HL-60 (cell line): Measurements from ENCODE around the gene P2RY13.

Experiments used
- DNase-seq, 2 experiments: peaks; one replicate each; pipeline ENCODE4 v3.0.0-alpha.2; 2010 to 2020; ENCODE audit warnings: low read depth in 1 of 2, low spot score in 1 of 2
- H3K27ac ChIP-seq: fragments of 250-450 bp; sonication (Bioruptor Pico); replicated peaks from 2 replicates; pipeline ENCODE4 v1.5.1; 2020; ENCODE audit warnings: mild to moderate bottlenecking, moderate library complexity
- H3K27me3 ChIP-seq: fragments of 250-450 bp; sonication (Bioruptor Pico); 2 replicates; pipeline ENCODE4 v1.5.1; 2021; ENCODE audit warnings: mild to moderate bottlenecking, moderate library complexity; ENCODE audit not compliant: insufficient read depth, poor library complexity, severe bottlenecking
- H3K4me3 ChIP-seq: replicated peaks from 2 replicates; pipeline ENCODE4 v1.5.1; 2011; ENCODE audit warnings: mild to moderate bottlenecking, control low read depth, low read length; ENCODE audit not compliant: insufficient read depth
- GABPA ChIP-seq: IDR thresholded peaks from 2 replicates; pipeline ENCODE4 v1.6.1; 2012; ENCODE audit warnings: low read depth
- POLR2AphosphoS5 ChIP-seq: IDR thresholded peaks from 2 replicates; pipeline ENCODE4 v1.6.1; 2012; ENCODE audit warnings: low read depth
- SPI1 ChIP-seq: IDR thresholded peaks from 2 replicates; pipeline ENCODE4 v1.6.1; 2012; ENCODE audit warnings: low read depth, mild to moderate bottlenecking, borderline replicate concordance
- TF ChIP-seq, protein P1 (sequence below): IDR thresholded peaks from one replicate; pipeline ENCODE4 v1.5.1; 2011; ENCODE audit warnings: low read length, control low read depth, inconsistent platforms; ENCODE audit not compliant: insufficient read depth
- TF ChIP-seq, protein P2 (sequence below): IDR thresholded peaks from 2 replicates; pipeline ENCODE4 v1.6.1; 2012; ENCODE audit warnings: low read depth; ENCODE audit not compliant: insufficient replicate concordance

P2RY13 gene

DNA sequence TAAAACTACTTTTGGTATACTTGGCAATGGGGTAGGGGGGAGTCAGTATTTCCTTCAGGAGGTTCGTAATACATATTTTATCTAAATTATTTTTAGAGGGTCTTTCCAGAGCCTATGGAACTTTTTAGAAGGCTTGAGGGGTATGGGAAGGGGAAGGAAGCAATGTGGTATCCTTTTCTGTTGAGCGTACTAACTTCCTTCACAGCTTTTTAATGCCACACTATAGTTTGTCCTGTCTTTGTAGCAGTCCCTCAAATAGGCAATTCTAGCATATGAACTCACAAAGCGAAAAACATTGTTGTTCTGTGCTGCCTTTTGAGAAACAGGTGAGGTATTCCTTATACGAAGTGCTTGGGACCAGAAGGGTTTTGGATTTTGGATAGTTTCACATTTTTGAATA lies 22.3 kb upstream of the P2RY13 start:
- no peaks in the 10 kb centered on the region for H3K27me3 ChIP-seq
- DNase-seq, result no peak
- peak overlapping the region; percentile 77 for H3K27ac ChIP-seq
- no peak overlapping the region for H3K4me3 ChIP-seq
- no peak; the same call in 1 of the 2 replicates for TF ChIP-seq GABPA
- TF ChIP-seq, protein P1, sequence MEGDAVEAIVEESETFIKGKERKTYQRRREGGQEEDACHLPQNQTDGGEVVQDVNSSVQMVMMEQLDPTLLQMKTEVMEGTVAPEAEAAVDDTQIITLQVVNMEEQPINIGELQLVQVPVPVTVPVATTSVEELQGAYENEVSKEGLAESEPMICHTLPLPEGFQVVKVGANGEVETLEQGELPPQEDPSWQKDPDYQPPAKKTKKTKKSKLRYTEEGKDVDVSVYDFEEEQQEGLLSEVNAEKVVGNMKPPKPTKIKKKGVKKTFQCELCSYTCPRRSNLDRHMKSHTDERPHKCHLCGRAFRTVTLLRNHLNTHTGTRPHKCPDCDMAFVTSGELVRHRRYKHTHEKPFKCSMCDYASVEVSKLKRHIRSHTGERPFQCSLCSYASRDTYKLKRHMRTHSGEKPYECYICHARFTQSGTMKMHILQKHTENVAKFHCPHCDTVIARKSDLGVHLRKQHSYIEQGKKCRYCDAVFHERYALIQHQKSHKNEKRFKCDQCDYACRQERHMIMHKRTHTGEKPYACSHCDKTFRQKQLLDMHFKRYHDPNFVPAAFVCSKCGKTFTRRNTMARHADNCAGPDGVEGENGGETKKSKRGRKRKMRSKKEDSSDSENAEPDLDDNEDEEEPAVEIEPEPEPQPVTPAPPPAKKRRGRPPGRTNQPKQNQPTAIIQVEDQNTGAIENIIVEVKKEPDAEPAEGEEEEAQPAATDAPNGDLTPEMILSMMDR, result no peak
- no peak for TF ChIP-seq SPI1
- TF ChIP-seq, protein P2, sequence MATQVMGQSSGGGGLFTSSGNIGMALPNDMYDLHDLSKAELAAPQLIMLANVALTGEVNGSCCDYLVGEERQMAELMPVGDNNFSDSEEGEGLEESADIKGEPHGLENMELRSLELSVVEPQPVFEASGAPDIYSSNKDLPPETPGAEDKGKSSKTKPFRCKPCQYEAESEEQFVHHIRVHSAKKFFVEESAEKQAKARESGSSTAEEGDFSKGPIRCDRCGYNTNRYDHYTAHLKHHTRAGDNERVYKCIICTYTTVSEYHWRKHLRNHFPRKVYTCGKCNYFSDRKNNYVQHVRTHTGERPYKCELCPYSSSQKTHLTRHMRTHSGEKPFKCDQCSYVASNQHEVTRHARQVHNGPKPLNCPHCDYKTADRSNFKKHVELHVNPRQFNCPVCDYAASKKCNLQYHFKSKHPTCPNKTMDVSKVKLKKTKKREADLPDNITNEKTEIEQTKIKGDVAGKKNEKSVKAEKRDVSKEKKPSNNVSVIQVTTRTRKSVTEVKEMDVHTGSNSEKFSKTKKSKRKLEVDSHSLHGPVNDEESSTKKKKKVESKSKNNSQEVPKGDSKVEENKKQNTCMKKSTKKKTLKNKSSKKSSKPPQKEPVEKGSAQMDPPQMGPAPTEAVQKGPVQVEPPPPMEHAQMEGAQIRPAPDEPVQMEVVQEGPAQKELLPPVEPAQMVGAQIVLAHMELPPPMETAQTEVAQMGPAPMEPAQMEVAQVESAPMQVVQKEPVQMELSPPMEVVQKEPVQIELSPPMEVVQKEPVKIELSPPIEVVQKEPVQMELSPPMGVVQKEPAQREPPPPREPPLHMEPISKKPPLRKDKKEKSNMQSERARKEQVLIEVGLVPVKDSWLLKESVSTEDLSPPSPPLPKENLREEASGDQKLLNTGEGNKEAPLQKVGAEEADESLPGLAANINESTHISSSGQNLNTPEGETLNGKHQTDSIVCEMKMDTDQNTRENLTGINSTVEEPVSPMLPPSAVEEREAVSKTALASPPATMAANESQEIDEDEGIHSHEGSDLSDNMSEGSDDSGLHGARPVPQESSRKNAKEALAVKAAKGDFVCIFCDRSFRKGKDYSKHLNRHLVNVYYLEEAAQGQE, result no peak
- no peak for TF ChIP-seq POLR2AphosphoS5

DNA sequence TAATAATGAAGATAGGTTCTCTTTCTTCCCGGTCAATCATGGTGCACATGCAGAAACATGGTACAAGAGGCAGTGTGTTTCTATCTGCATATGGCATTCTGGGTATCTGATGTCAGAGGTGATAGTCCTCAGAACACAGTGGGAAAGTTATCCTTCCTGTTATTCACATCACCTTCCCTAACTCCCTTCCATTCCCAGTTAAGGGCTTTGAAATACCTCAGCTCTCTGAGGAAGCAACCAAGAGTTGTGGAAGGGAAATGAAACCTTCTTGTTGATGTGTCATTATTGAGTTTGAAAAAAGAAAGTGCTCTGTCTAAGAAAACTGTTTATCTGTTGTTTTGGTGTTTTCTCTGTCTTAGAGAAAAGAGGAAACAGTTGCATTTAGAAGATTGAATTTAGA lies 21.9 kb upstream of the P2RY13 start:
- H3K27ac ChIP-seq, result peak overlapping the region; percentile 77
- H3K4me3 ChIP-seq, result no peak overlapping the region
- H3K27me3 ChIP-seq, result no peaks in the 10 kb centered on the region
- no peak for DNase-seq
- TF ChIP-seq, protein P1, result no peak
- TF ChIP-seq, protein P2, result no peak
- TF ChIP-seq POLR2AphosphoS5, result no peak
- no peak for TF ChIP-seq GABPA
- TF ChIP-seq SPI1, result no peak

DNA sequence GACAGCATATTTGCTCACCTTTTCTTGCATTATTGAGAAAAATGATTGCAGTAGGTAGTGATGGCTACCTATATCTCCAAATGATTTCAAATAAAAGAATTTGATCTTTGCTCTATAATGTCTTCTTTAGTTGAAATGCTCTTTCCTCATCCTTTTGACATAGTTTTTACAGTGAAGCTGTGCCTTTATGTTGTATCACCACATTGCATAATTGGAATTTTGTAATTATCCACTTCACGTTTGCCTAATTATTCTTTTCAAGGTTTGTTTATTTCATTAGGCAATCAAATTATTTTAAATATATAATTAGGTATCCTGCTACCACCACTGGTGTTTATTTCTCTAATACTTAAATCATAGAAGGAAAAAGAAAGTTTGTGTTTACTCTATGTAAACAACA lies 21.3 kb upstream of the P2RY13 start:
- TF ChIP-seq POLR2AphosphoS5 (no peak), GABPA (no peak), SPI1 (no peak)
- TF ChIP-seq, protein P2, result no peak
- TF ChIP-seq, protein P1, result no peak
- peak overlapping the region; percentile 77 for H3K27ac ChIP-seq
- H3K27me3 ChIP-seq, result no peaks in the 10 kb centered on the region
- H3K4me3 ChIP-seq, result no peak overlapping the region
- DNase-seq, result peak in 1 of 2 experiments; percentile 66
